ENCODE measurements around the gene VGF. TPM values are rescaled to one million over a fixed set of nuclear protein-coding genes. Genes with fewer than 3 reads are reported as not detected.
A peak's percentile ranks its signal among the peaks of the same experiment; 100 is the strongest.
"Not testable (repeated sequence)": the region's sequence is repeated elsewhere in the genome, so short reads cannot be mapped to it uniquely, and the experiment has no call there.

VGF gene
- total RNA-seq, 1 donor from 2014 or later: not detected

- Histone ChIP-seq H3K27ac (ENCODE audit: low read depth, low read length) (no peak overlapping the region), H3K9me3 (ENCODE audit: control insufficient read depth in 3 of 3, low read length in 3 of 3) (no peaks in the 10 kb centered on the region), H3K36me3 (ENCODE audit: control insufficient read depth in 3 of 3, insufficient read depth in 3 of 3, low read length in 3 of 3) (peaks cover 0 to 6% (median 4%) of the 10 kb centered on the region in 3 donors), H3K27me3 (ENCODE audit: control insufficient read depth in 3 of 3, insufficient read depth in 3 of 3, low read length in 3 of 3) (peaks cover 36 to 44% (median 41%) of the 10 kb centered on the region in 3 donors), H3K9ac (ENCODE audit: low read depth in 1 of 3, low read length in 3 of 3) (no peak overlapping the region), H3K4me3 (ENCODE audit: low read length in 3 of 3) (no peak overlapping the region), H3K4me1 (ENCODE audit: control insufficient read depth in 3 of 3, insufficient read depth in 3 of 3, low read length in 3 of 3) (peaks cover 0 to 8% (median 2%) of the 10 kb centered on the region in 3 donors)
Observed at GRCh38 chr7:101202603-101202918, 37.2 kb upstream of the VGF start.

GRCh38 chr7:101201695-101202602 is 36.6 kb upstream of the VGF start:
- Histone ChIP-seq H3K4me1 (ENCODE audit: control insufficient read depth in 3 of 3, insufficient read depth in 3 of 3, low read length in 3 of 3) (peaks cover 0 to 8% (median 2%) of the 10 kb centered on the region in 3 donors), H3K9me3 (ENCODE audit: control insufficient read depth in 3 of 3, low read length in 3 of 3) (no peaks in the 10 kb centered on the region), H3K27ac (ENCODE audit: low read depth, low read length) (no peak overlapping the region), H3K4me3 (ENCODE audit: low read length in 3 of 3) (no peak overlapping the region), H3K9ac (ENCODE audit: low read depth in 1 of 3, low read length in 3 of 3) (peak overlapping the region in 1 of 3 donors; percentile 25), H3K36me3 (ENCODE audit: control insufficient read depth in 3 of 3, insufficient read depth in 3 of 3, low read length in 3 of 3) (peaks cover 0 to 6% (median 2%) of the 10 kb centered on the region in 3 donors), H3K27me3 (ENCODE audit: control insufficient read depth in 3 of 3, insufficient read depth in 3 of 3, low read length in 3 of 3) (peaks cover 36 to 44% (median 41%) of the 10 kb centered on the region in 3 donors)

GRCh38 chr7:101200862-101201599 is 35.7 kb upstream of the VGF start, which contains the start of gene MOGAT3:
TSS of gene MOGAT3 (minus strand) at chr7:101201036. CDS start at chr7:101200854, 182 bp downstream.
- no peaks in the 10 kb centered on the region for H3K9me3 ChIP-seq (ENCODE audit: control insufficient read depth in 3 of 3, low read length in 3 of 3)
- H3K36me3 ChIP-seq (ENCODE audit: control insufficient read depth in 3 of 3, insufficient read depth in 3 of 3, low read length in 3 of 3): peaks cover 0 to 1% (median 0%) of the 10 kb centered on the region in 3 donors
- H3K27me3 ChIP-seq (ENCODE audit: control insufficient read depth in 3 of 3, insufficient read depth in 3 of 3, low read length in 3 of 3): peaks cover 41 to 48% (median 44%) of the 10 kb centered on the region in 3 donors
- peaks cover 0 to 8% (median 2%) of the 10 kb centered on the region in 3 donors for H3K4me1 ChIP-seq (ENCODE audit: control insufficient read depth in 3 of 3, insufficient read depth in 3 of 3, low read length in 3 of 3)
- H3K4me3 ChIP-seq (ENCODE audit: low read length in 3 of 3): no peak within 1 kb of the TSS
- peak within 1 kb of the TSS in 1 of 3 donors; percentile 25 for H3K9ac ChIP-seq (ENCODE audit: low read depth in 1 of 3, low read length in 3 of 3)
- H3K27ac ChIP-seq (ENCODE audit: low read depth, low read length): no peak within 1 kb of the TSS

GRCh38 chr7:101200504-101200861 is 35.1 kb upstream of the VGF start:
- Histone ChIP-seq H3K36me3 (ENCODE audit: control insufficient read depth in 3 of 3, insufficient read depth in 3 of 3, low read length in 3 of 3) (no peaks in the 10 kb centered on the region), H3K9me3 (ENCODE audit: control insufficient read depth in 3 of 3, low read length in 3 of 3) (no peaks in the 10 kb centered on the region), H3K4me1 (ENCODE audit: control insufficient read depth in 3 of 3, insufficient read depth in 3 of 3, low read length in 3 of 3) (peaks cover 0 to 8% (median 2%) of the 10 kb centered on the region in 3 donors), H3K9ac (ENCODE audit: low read depth in 1 of 3, low read length in 3 of 3) (no peak overlapping the region), H3K27me3 (ENCODE audit: control insufficient read depth in 3 of 3, insufficient read depth in 3 of 3, low read length in 3 of 3) (peaks cover 45 to 50% (median 45%) of the 10 kb centered on the region in 3 donors), H3K4me3 (ENCODE audit: low read length in 3 of 3) (no peak overlapping the region), H3K27ac (ENCODE audit: low read depth, low read length) (no peak overlapping the region)

- H3K36me3 ChIP-seq (ENCODE audit: control insufficient read depth in 3 of 3, insufficient read depth in 3 of 3, low read length in 3 of 3); H3K27ac ChIP-seq (ENCODE audit: low read depth, low read length): not testable (repeated sequence)
- peaks cover 47 to 55% (median 50%) of the 10 kb centered on the region in 3 donors for H3K27me3 ChIP-seq (ENCODE audit: control insufficient read depth in 3 of 3, insufficient read depth in 3 of 3, low read length in 3 of 3)
Observed at GRCh38 chr7:101199522-101199921, 34.2 kb upstream of the VGF start.

GRCh38 chr7:101198476-101198875 is 33.1 kb upstream of the VGF start:
- Histone ChIP-seq H3K4me1 (ENCODE audit: control insufficient read depth in 3 of 3, insufficient read depth in 3 of 3, low read length in 3 of 3) (peaks cover 0 to 8% (median 2%) of the 10 kb centered on the region in 3 donors), H3K9ac (ENCODE audit: low read depth in 1 of 3, low read length in 3 of 3) (no peak overlapping the region), H3K9me3 (ENCODE audit: control insufficient read depth in 3 of 3, low read length in 3 of 3) (no peaks in the 10 kb centered on the region), H3K27ac (ENCODE audit: low read depth, low read length) (no peak overlapping the region), H3K4me3 (ENCODE audit: low read length in 3 of 3) (no peak overlapping the region), H3K36me3 (ENCODE audit: control insufficient read depth in 3 of 3, insufficient read depth in 3 of 3, low read length in 3 of 3) (no peaks in the 10 kb centered on the region), H3K27me3 (ENCODE audit: control insufficient read depth in 3 of 3, insufficient read depth in 3 of 3, low read length in 3 of 3) (peaks cover 48 to 54% (median 50%) of the 10 kb centered on the region in 3 donors)

More at GRCh38 chr7:101199522-101199921, 34.2 kb upstream of the VGF start:
- not testable (repeated sequence) for H3K4me1 ChIP-seq (ENCODE audit: control insufficient read depth in 3 of 3, insufficient read depth in 3 of 3, low read length in 3 of 3); H3K9ac ChIP-seq (ENCODE audit: low read depth in 1 of 3, low read length in 3 of 3); H3K9me3 ChIP-seq (ENCODE audit: control insufficient read depth in 3 of 3, low read length in 3 of 3); H3K4me3 ChIP-seq (ENCODE audit: low read length in 3 of 3)

GRCh38 chr7:101197991-101198390 is 32.6 kb upstream of the VGF start:
- Histone ChIP-seq H3K9ac (ENCODE audit: low read depth in 1 of 3, low read length in 3 of 3) (no peak overlapping the region), H3K27ac (ENCODE audit: low read depth, low read length) (no peak overlapping the region), H3K4me3 (ENCODE audit: low read length in 3 of 3) (no peak overlapping the region), H3K36me3 (ENCODE audit: control insufficient read depth in 3 of 3, insufficient read depth in 3 of 3, low read length in 3 of 3) (no peaks in the 10 kb centered on the region), H3K4me1 (ENCODE audit: control insufficient read depth in 3 of 3, insufficient read depth in 3 of 3, low read length in 3 of 3) (peaks cover 0 to 8% (median 2%) of the 10 kb centered on the region in 3 donors), H3K27me3 (ENCODE audit: control insufficient read depth in 3 of 3, insufficient read depth in 3 of 3, low read length in 3 of 3) (peaks cover 44 to 49% (median 45%) of the 10 kb centered on the region in 3 donors), H3K9me3 (ENCODE audit: control insufficient read depth in 3 of 3, low read length in 3 of 3) (no peaks in the 10 kb centered on the region)

GRCh38 chr7:101195884-101196283 is 30.5 kb upstream of the VGF start:
- Histone ChIP-seq H3K9ac (ENCODE audit: low read depth in 1 of 3, low read length in 3 of 3) (no peak overlapping the region), H3K27me3 (ENCODE audit: control insufficient read depth in 3 of 3, insufficient read depth in 3 of 3, low read length in 3 of 3) (peaks cover 25 to 33% (median 25%) of the 10 kb centered on the region in 3 donors), H3K4me1 (ENCODE audit: control insufficient read depth in 3 of 3, insufficient read depth in 3 of 3, low read length in 3 of 3) (no peaks in the 10 kb centered on the region), H3K4me3 (ENCODE audit: low read length in 3 of 3) (no peak overlapping the region), H3K9me3 (ENCODE audit: control insufficient read depth in 3 of 3, low read length in 3 of 3) (no peaks in the 10 kb centered on the region), H3K36me3 (ENCODE audit: control insufficient read depth in 3 of 3, insufficient read depth in 3 of 3, low read length in 3 of 3) (no peaks in the 10 kb centered on the region), H3K27ac (ENCODE audit: low read depth, low read length) (no peak overlapping the region)

- Histone ChIP-seq H3K9me3 (ENCODE audit: control insufficient read depth in 3 of 3, low read length in 3 of 3) (no peaks in the 10 kb centered on the region), H3K36me3 (ENCODE audit: control insufficient read depth in 3 of 3, insufficient read depth in 3 of 3, low read length in 3 of 3) (no peaks in the 10 kb centered on the region), H3K27me3 (ENCODE audit: control insufficient read depth in 3 of 3, insufficient read depth in 3 of 3, low read length in 3 of 3) (peaks cover 5 to 6% (median 6%) of the 10 kb centered on the region in 3 donors), H3K27ac (ENCODE audit: low read depth, low read length) (no peak overlapping the region), H3K9ac (ENCODE audit: low read depth in 1 of 3, low read length in 3 of 3) (no peak overlapping the region), H3K4me3 (ENCODE audit: low read length in 3 of 3) (no peak overlapping the region), H3K4me1 (ENCODE audit: control insufficient read depth in 3 of 3, insufficient read depth in 3 of 3, low read length in 3 of 3) (no peaks in the 10 kb centered on the region)
Observed at GRCh38 chr7:101189109-101189508, 23.7 kb upstream of the VGF start.
